K562 (cell line): ENCODE measurements around the gene COX6B2.

ENCODE experiments used
- ELF1 ChIP-seq: fragments of 200-800 bp; sonication (Bioruptor generic); IDR thresholded peaks from 2 replicates; pipeline ENCODE4 v1.6.1; 2016; ENCODE audit warnings: missing genetic modification characterization, missing compliant biosample characterization
- KAT8 ChIP-seq: fragments of 450-650 bp; IDR thresholded peaks from 2 replicates; pipeline ENCODE4 v1.6.1; 2016; ENCODE audit warnings: low read depth, mild to moderate bottlenecking
- POLR2A ChIP-seq: fragments of 450-650 bp; conservative IDR thresholded peaks from 2 replicates; pipeline ENCODE4 v1.6.1; 2016
- RAD21 ChIP-seq, 2 experiments: fragments of 250-450 bp in 1 of 2; fragments of 450-650 bp in 1 of 2; sonication (Bioruptor Pico) in 1 of 2; formaldehyde crosslinking in 1 of 2; IDR thresholded peaks in 1 of 2; conservative IDR thresholded peaks in 1 of 2; 2 replicates each; pipeline versions ENCODE4 v1.4.0 to v1.8.0; 2020 to 2022; ENCODE audit warnings: mild to moderate bottlenecking in 2 of 2, moderate library complexity in 1 of 2
- RBM22 ChIP-seq: fragments of 200-400 bp; formaldehyde crosslinking; IDR thresholded peaks from 2 replicates; pipeline ENCODE4 v1.6.1; 2018; ENCODE audit warnings: low read length, low read depth; ENCODE audit not compliant: poor library complexity, severe bottlenecking
- ZFP1 ChIP-seq: fragments of 450-650 bp; formaldehyde crosslinking; IDR thresholded peaks from 2 replicates; pipeline ENCODE4 v1.4.0; 2020; ENCODE audit warnings: mild to moderate bottlenecking, mixed read lengths
- TF ChIP-seq, protein P1 (sequence below): sonication (generic); formaldehyde crosslinking; IDR thresholded peaks from 2 replicates; pipeline ENCODE4 v1.8.0; 2022; ENCODE audit warnings: mild to moderate bottlenecking, low read depth, missing genetic modification reagents

DNA sequence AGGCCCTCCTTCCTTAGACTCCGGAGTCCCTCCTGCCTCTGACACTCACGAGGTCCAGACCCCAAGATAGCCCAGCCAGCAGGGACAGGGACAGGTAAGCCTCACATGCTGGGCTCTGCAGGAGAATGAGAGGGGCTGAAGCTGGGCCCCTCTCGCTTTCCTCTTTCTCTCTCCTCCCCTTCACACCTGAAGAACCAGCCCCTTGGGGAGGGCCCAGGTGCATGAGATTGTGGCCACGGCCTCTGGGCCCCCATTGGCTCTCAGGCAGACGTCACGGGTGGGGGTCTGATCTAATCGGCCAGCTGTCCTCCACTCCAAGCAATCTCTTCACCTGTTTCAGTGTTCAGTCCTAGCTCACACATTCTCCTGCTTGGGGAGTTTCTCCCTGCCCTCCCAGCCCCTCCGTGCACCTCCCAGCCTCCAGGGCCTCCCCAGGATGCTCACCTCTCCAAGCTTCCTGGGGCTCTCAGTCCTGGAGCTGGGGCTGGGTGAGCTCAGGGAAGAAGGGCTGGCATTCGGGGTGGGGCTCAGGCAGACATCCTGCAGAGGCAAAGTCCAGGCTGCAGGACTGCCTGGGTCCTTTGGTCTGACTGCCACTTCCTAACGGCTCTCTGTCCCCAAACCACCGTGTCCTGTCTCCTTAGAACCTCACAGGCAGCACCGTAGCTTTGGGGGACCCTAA, 32.2 kb downstream of the COX6B2 start:
- TF ChIP-seq RAD21 (CRISPR knock-in tag; conservative IDR thresholded peaks at IDR 0.05 in 1 of 2, IDR thresholded peaks at IDR 0.05 in 1 of 2) = no peak
- TF ChIP-seq RBM22 = no peak
- TF ChIP-seq, protein P1, sequence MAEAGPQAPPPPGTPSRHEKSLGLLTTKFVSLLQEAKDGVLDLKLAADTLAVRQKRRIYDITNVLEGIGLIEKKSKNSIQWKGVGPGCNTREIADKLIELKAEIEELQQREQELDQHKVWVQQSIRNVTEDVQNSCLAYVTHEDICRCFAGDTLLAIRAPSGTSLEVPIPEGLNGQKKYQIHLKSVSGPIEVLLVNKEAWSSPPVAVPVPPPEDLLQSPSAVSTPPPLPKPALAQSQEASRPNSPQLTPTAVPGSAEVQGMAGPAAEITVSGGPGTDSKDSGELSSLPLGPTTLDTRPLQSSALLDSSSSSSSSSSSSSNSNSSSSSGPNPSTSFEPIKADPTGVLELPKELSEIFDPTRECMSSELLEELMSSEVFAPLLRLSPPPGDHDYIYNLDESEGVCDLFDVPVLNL (CRISPR knock-in tag) = no peak
- no peak for TF ChIP-seq KAT8
- TF ChIP-seq POLR2A = no peak
- TF ChIP-seq ELF1 = no peak
- TF ChIP-seq ZFP1 (CRISPR knock-in tag) = no peak
